HEK293 (cell line): ENCODE data around the gene IFNLR1.

ENCODE experiments used
- CTCF ChIA-PET: fragments of 350-600 bp; formaldehyde crosslinking; extraction: SDS; loops from one replicate; lab custom pipeline; 2021; ENCODE audit warnings: antibody characterized with exemption; lab: Yijun Ruan, JAX
- POLR2A ChIA-PET: fragments of 300-600 bp; formaldehyde crosslinking; extraction: SDS; loops from one replicate; lab custom pipeline; 2020; ENCODE audit warnings: antibody characterized with exemption, inconsistent platforms; lab: Yijun Ruan, JAX
- H3K27ac ChIP-seq: fragments of 200-500 bp; sonication (Bioruptor generic); 2 replicates; pipeline ENCODE4 v1.5.1; 2014; ENCODE audit warnings: low read depth, low read length, control low read depth, inconsistent platforms; ENCODE audit errors: extremely low read depth
- H3K36me3 ChIP-seq, 2 experiments: fragments of 200-500 bp in 1 of 2; sonication (Bioruptor generic) in 1 of 2; 1 replicate in 1 of 2; 2 replicates in 1 of 2; pipeline ENCODE4 v1.5.1; 2014 to 2017; ENCODE audit warnings: inconsistent platforms in 2 of 2, low read length in 2 of 2; ENCODE audit not compliant: control insufficient read depth in 2 of 2, insufficient read depth in 1 of 2
- H3K4me1 ChIP-seq: fragments of 200-500 bp; sonication (Bioruptor generic); 2 replicates; pipeline ENCODE4 v1.5.1; 2014; ENCODE audit warnings: mild to moderate bottlenecking, low read length, inconsistent platforms; ENCODE audit not compliant: control insufficient read depth, insufficient read depth
- H3K4me3 ChIP-seq: 2 replicates; pipeline ENCODE4 v1.5.1; 2011; ENCODE audit warnings: low read depth, mild to moderate bottlenecking, control low read depth, low read length, moderate library complexity
- H3K9me3 ChIP-seq: fragments of 200-500 bp; sonication (Bioruptor generic); 2 replicates; pipeline ENCODE4 v1.5.1; 2014; ENCODE audit warnings: low read depth, low read length, inconsistent platforms; ENCODE audit not compliant: control insufficient read depth, insufficient read depth
- AEBP2 ChIP-seq: fragments of 450-650 bp; formaldehyde crosslinking; IDR thresholded peaks from 2 replicates; pipeline ENCODE4 v1.5.1; 2016; ENCODE audit warnings: missing biosample characterization, missing genetic modification characterization, borderline replicate concordance
- PBX3 ChIP-seq: sonication (generic); formaldehyde crosslinking; IDR thresholded peaks from 2 replicates; pipeline ENCODE4 v1.8.1; 2022; ENCODE audit warnings: mild to moderate bottlenecking, moderate library complexity, missing genetic modification reagents
- PRDM4 ChIP-seq: fragments of 450-650 bp; formaldehyde crosslinking; IDR thresholded peaks from 2 replicates; pipeline ENCODE4 v1.5.1; 2017; ENCODE audit warnings: missing biosample characterization, missing genetic modification characterization
- ZBTB11 ChIP-seq: fragments of 450-650 bp; formaldehyde crosslinking; conservative IDR thresholded peaks from 2 replicates; pipeline ENCODE4 v1.5.1; 2016; ENCODE audit warnings: low read depth, missing biosample characterization, missing genetic modification characterization
- ZBTB44 ChIP-seq: fragments of 450-650 bp; IDR thresholded peaks from 2 replicates; pipeline ENCODE4 v1.5.1; 2018; ENCODE audit warnings: missing biosample characterization, mild to moderate bottlenecking, missing genetic modification characterization
- ZBTB49 ChIP-seq: fragments of 450-650 bp; formaldehyde crosslinking; IDR thresholded peaks from 2 replicates; pipeline ENCODE4 v1.5.1; 2016; ENCODE audit warnings: missing biosample characterization, missing genetic modification characterization, low read depth
- ZBTB7A ChIP-seq: fragments of 450-650 bp; formaldehyde crosslinking; IDR thresholded peaks from 2 replicates; pipeline ENCODE4 v1.5.1; 2016; ENCODE audit warnings: low read depth, missing biosample characterization, missing genetic modification characterization
- ZNF140 ChIP-seq: fragments of 450-650 bp; formaldehyde crosslinking; IDR thresholded peaks from 2 replicates; pipeline ENCODE4 v1.5.1; 2016; ENCODE audit warnings: missing biosample characterization, missing genetic modification characterization
- ZNF221 ChIP-seq: fragments of 450-650 bp; formaldehyde crosslinking; IDR thresholded peaks from 2 replicates; pipeline ENCODE4 v1.5.1; 2017; ENCODE audit warnings: missing biosample characterization, missing genetic modification characterization, borderline replicate concordance
- ZNF37A ChIP-seq: fragments of 450-650 bp; IDR thresholded peaks from 2 replicates; pipeline ENCODE4 v1.5.1; 2018; ENCODE audit warnings: missing biosample characterization, missing genetic modification characterization
- ZNF473 ChIP-seq: fragments of 450-650 bp; formaldehyde crosslinking; IDR thresholded peaks from 2 replicates; pipeline ENCODE4 v1.5.1; 2017; ENCODE audit warnings: missing biosample characterization, missing genetic modification characterization
- ZNF514 ChIP-seq: fragments of 450-650 bp; formaldehyde crosslinking; IDR thresholded peaks from 2 replicates; pipeline ENCODE4 v1.5.1; 2016; ENCODE audit warnings: missing biosample characterization, missing genetic modification characterization
- ZNF530 ChIP-seq: fragments of 450-650 bp; formaldehyde crosslinking; IDR thresholded peaks from 2 replicates; pipeline ENCODE4 v1.5.1; 2016; ENCODE audit warnings: low read depth, missing biosample characterization, missing genetic modification characterization
- ZNF544 ChIP-seq: fragments of 450-650 bp; formaldehyde crosslinking; IDR thresholded peaks from 2 replicates; pipeline ENCODE4 v1.5.0; 2017; ENCODE audit warnings: missing biosample characterization, missing genetic modification characterization
- ZNF560 ChIP-seq: fragments of 450-650 bp; formaldehyde crosslinking; IDR thresholded peaks from 2 replicates; pipeline ENCODE4 v1.5.1; 2017; ENCODE audit warnings: missing biosample characterization, missing genetic modification characterization, borderline replicate concordance
- ZNF658 ChIP-seq: fragments of 450-650 bp; formaldehyde crosslinking; IDR thresholded peaks from 2 replicates; pipeline ENCODE4; 2016; ENCODE audit warnings: missing biosample characterization, missing genetic modification characterization
- ZNF670 ChIP-seq: fragments of 450-650 bp; formaldehyde crosslinking; IDR thresholded peaks from 2 replicates; pipeline ENCODE4 v1.5.1; 2016; ENCODE audit warnings: missing biosample characterization, missing genetic modification characterization, low read depth
- ZNF76 ChIP-seq: fragments of 450-650 bp; formaldehyde crosslinking; IDR thresholded peaks from 2 replicates; pipeline ENCODE4; 2016; ENCODE audit warnings: low read depth, missing biosample characterization, missing genetic modification characterization, borderline replicate concordance
- ZNF768 ChIP-seq: fragments of 450-650 bp; formaldehyde crosslinking; IDR thresholded peaks from 2 replicates; pipeline ENCODE4 v1.5.1; 2018; ENCODE audit warnings: missing biosample characterization, mild to moderate bottlenecking, missing genetic modification characterization
- ZXDB ChIP-seq: fragments of 450-650 bp; formaldehyde crosslinking; IDR thresholded peaks from 2 replicates; pipeline ENCODE4 v1.5.1; 2016; ENCODE audit warnings: missing biosample characterization, missing genetic modification characterization

Gene IFNLR1

GRCh38 chr1:24224086-24224485, 37.0 kb upstream of the IFNLR1 start:
- ChIA-PET CTCF (interaction anchor here (1.0 to 1.8 kb wide), 2 partner anchors 157 to 167 kb away, joined by 3 to 6 read pairs; no protein-coding TSS in a partner anchor), POLR2A (no interaction called here)

GRCh38 chr1:24222793-24223192, 35.7 kb upstream of the IFNLR1 start:
- Histone ChIP-seq H3K4me1 (no peaks in the 10 kb centered on the region), H3K9me3 (no peaks in the 10 kb centered on the region), H3K36me3 (no peaks in the 10 kb centered on the region), H3K27ac (no peak overlapping the region), H3K4me3 (no peak overlapping the region)
- ChIA-PET POLR2A (no interaction called here), CTCF (interaction anchor here (0.6 to 1.8 kb wide), 2 partner anchors 21 to 169 kb away, joined by 4 to 6 read pairs; no protein-coding TSS in a partner anchor)
- TF ChIP-seq ZNF76 (tag by site-specific recombination) = no peak
- no peak for TF ChIP-seq ZBTB11 (tag by site-specific recombination)
- TF ChIP-seq PBX3 (CRISPR knock-in tag) = no peak
- no peak for TF ChIP-seq ZNF37A
- TF ChIP-seq PRDM4 (tag by site-specific recombination) = no peak
- TF ChIP-seq ZXDB = no peak
- no peak for TF ChIP-seq ZNF140
- no peak for TF ChIP-seq ZNF473 (tag by site-specific recombination)
- no peak for TF ChIP-seq ZNF221 (tag by site-specific recombination)
- TF ChIP-seq ZBTB49 (tag by site-specific recombination) = no peak
- no peak for TF ChIP-seq ZNF544 (tag by site-specific recombination)
- TF ChIP-seq ZNF514 (tag by site-specific recombination) = no peak
- no peak for TF ChIP-seq ZNF560 (tag by site-specific recombination)
- no peak for TF ChIP-seq ZNF530 (tag by site-specific recombination)
- no peak for TF ChIP-seq ZBTB7A (tag by site-specific recombination)
- TF ChIP-seq ZBTB44 = no peak
- TF ChIP-seq ZNF658 (tag by site-specific recombination) = no peak
- TF ChIP-seq ZNF670 = no peak

More at GRCh38 chr1:24224086-24224485, 37.0 kb upstream of the IFNLR1 start:
- Histone ChIP-seq H3K9me3 (no peaks in the 10 kb centered on the region), H3K4me1 (no peaks in the 10 kb centered on the region), H3K36me3 (no peaks in the 10 kb centered on the region), H3K4me3 (no peak overlapping the region), H3K27ac (no peak overlapping the region)
- 0 out of 2 replicates have a peak, but pooled peaks have one; percentile 22 for TF ChIP-seq ZNF768 (tag by site-specific recombination)
- TF ChIP-seq AEBP2 (tag by site-specific recombination) = no peak
